ENCODE measurements around the gene SLC35F5. TPM values are rescaled to one million over a fixed set of nuclear protein-coding genes. Genes with fewer than 3 reads are reported as not detected.

SLC35F5 gene
- polyA plus RNA-seq, 2 of the 4 experiments (the other 2 are of a cell fraction) = 45.6 to 86.6 TPM

DNA sequence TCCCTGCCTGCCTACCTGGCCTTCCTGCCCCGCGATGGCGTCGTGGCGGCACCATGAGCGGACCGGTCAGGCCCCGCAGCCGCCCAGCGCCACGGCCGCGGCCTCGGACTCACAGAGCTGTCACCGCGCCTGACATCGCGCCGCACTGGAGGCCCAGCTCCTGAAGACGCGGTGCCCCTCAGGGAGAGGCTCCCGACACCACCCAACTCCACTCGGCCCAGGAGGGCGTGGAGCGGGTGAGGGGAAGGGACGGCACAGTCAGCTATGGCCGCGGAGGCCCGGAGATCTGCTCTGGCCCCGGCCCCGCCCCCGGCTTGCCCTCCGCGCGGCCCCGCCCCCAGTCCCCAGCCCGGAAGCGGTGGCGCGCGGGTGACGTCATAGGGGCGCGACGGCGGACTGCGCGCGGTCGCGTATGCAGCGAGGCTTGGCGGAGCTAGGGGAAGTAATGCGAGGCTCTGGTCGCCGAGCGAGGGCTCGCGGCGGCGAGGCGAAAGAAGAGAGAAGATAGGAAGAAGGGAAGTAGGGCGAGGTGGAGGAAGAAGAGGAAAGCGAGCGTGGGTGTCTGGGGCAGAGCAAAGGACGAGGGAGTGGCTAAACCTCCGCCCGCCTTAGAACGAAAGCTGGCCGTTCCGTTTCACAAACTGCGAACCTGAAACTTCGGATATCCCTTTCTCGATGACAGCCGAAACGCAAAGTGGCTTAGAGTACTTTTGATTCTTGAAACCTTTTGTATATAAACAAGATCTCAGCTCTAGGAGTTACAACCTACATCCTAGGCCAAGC, at the start of gene SLC35F5 (continued):
- TF ChIP-seq HOXA7 (CRISPR knock-in tag; IDR thresholded peaks at IDR 0.05) (no peak), HDAC2 (IDR thresholded peaks at IDR 0.05) (no peak), FOSB (CRISPR knock-in tag; IDR thresholded peaks at IDR 0.05) (no peak), FOXS1 (CRISPR knock-in tag; IDR thresholded peaks at IDR 0.05) (no peak), KDM1A (IDR thresholded peaks at IDR 0.05; ENCODE audit: low read depth) (no peak), EHF (CRISPR knock-in tag; IDR thresholded peaks at IDR 0.05) (no peak), EHMT2 (IDR thresholded peaks at IDR 0.05; ENCODE audit: low read depth) (no peak), HEYL (CRISPR knock-in tag; IDR thresholded peaks at IDR 0.05) (no peak), CBX8 (IDR thresholded peaks at IDR 0.05) (no peak), ESRRA (IDR thresholded peaks at IDR 0.05; ENCODE audit: borderline replicate concordance, low read length) (no peak), ZSCAN20 (CRISPR knock-in tag; IDR thresholded peaks at IDR 0.05) (no peak), FOSL2 (IDR thresholded peaks at IDR 0.05) (no peak), FOSL2 (CRISPR knock-in tag; IDR thresholded peaks at IDR 0.05) (peak; percentile 64), SMC3 (IDR thresholded peaks at IDR 0.05) (peak; percentile 30; the same call in 2 of the 3 replicates), NPAS2 (CRISPR knock-in tag; IDR thresholded peaks at IDR 0.05; ENCODE audit: borderline replicate concordance) (no peak), KDM5A (IDR thresholded peaks at IDR 0.05) (peak; percentile 76), CHD4 (IDR thresholded peaks at IDR 0.05; ENCODE audit: borderline replicate concordance) (no peak), NFE2L2 (conservative IDR thresholded peaks at IDR 0.05; ENCODE audit: low read length) (no peak), MAZ (IDR thresholded peaks at IDR 0.05; ENCODE audit: borderline replicate concordance, low read depth, low read length) (0 out of 2 replicates have a peak, but pooled peaks have one; percentile 19), SREBF2 (IDR thresholded peaks at IDR 0.05) (no peak), ZNF302 (CRISPR knock-in tag; IDR thresholded peaks at IDR 0.05) (no peak), HOXB13 (CRISPR knock-in tag; IDR thresholded peaks at IDR 0.05; ENCODE audit: low read depth) (no peak), RNF2 (IDR thresholded peaks at IDR 0.05; ENCODE audit: borderline replicate concordance, low read depth) (no peak), HOXB5 (CRISPR knock-in tag; IDR thresholded peaks at IDR 0.05) (no peak), GATA3 (IDR thresholded peaks at IDR 0.05; ENCODE audit: borderline replicate concordance) (0 out of 2 replicates have a peak, but pooled peaks have one; percentile 9), ZFP36 (IDR thresholded peaks at IDR 0.05; ENCODE audit: borderline replicate concordance, partially characterized antibody) (no peak)
- TF ChIP-seq, protein P1, sequence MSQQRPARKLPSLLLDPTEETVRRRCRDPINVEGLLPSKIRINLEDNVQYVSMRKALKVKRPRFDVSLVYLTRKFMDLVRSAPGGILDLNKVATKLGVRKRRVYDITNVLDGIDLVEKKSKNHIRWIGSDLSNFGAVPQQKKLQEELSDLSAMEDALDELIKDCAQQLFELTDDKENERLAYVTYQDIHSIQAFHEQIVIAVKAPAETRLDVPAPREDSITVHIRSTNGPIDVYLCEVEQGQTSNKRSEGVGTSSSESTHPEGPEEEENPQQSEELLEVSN (IDR thresholded peaks at IDR 0.05; ENCODE audit: borderline replicate concordance, low read depth) = peak; percentile 64
- TF ChIP-seq, protein P2, sequence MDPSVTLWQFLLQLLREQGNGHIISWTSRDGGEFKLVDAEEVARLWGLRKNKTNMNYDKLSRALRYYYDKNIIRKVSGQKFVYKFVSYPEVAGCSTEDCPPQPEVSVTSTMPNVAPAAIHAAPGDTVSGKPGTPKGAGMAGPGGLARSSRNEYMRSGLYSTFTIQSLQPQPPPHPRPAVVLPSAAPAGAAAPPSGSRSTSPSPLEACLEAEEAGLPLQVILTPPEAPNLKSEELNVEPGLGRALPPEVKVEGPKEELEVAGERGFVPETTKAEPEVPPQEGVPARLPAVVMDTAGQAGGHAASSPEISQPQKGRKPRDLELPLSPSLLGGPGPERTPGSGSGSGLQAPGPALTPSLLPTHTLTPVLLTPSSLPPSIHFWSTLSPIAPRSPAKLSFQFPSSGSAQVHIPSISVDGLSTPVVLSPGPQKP (IDR thresholded peaks at IDR 0.05; ENCODE audit: low read depth, low read length) = no peak
- TF ChIP-seq, protein P3, sequence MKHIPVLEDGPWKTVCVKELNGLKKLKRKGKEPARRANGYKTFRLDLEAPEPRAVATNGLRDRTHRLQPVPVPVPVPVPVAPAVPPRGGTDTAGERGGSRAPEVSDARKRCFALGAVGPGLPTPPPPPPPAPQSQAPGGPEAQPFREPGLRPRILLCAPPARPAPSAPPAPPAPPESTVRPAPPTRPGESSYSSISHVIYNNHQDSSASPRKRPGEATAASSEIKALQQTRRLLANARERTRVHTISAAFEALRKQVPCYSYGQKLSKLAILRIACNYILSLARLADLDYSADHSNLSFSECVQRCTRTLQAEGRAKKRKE (CRISPR knock-in tag; IDR thresholded peaks at IDR 0.05; ENCODE audit: low read depth) = no peak
- TF ChIP-seq, protein P4, sequence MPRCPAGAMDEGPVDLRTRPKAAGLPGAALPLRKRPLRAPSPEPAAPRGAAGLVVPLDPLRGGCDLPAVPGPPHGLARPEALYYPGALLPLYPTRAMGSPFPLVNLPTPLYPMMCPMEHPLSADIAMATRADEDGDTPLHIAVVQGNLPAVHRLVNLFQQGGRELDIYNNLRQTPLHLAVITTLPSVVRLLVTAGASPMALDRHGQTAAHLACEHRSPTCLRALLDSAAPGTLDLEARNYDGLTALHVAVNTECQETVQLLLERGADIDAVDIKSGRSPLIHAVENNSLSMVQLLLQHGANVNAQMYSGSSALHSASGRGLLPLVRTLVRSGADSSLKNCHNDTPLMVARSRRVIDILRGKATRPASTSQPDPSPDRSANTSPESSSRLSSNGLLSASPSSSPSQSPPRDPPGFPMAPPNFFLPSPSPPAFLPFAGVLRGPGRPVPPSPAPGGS (IDR thresholded peaks at IDR 0.05) = peak; percentile 85; the same call in 1 of the 3 replicates

Data from A549 (cell line).